Thoracic aorta (tissue), 2 donors: ENCODE data around the gene MAD1L1. TPM values are rescaled to one million over a fixed set of nuclear protein-coding genes. Genes with fewer than 3 reads are reported as not detected.
"Not testable (repeated sequence)": the region's sequence is repeated elsewhere in the genome, so short reads cannot be mapped to it uniquely, and the experiment has no call there.

ENCODE experiments used
- ATAC-seq: fragments of 150-250 bp; one replicate; pipeline ENCODE4 v1.8.0; 2017; ENCODE audit warnings: low read depth; ENCODE audit not compliant: insufficient number of reproducible peaks, low FRiP score
- DNase-seq: peaks from one replicate; pipeline ENCODE4 v3.0.0-alpha.2; 2020; ENCODE audit warnings: low spot score
- H3K27ac ChIP-seq, 2 donors: fragments of 200-600 bp; sonication (generic); 1 replicate in 1 of 2; 2 replicates in 1 of 2; pipeline ENCODE4 v1.5.1; 2016; ENCODE audit warnings: mild to moderate bottlenecking in 2 of 2, moderate library complexity in 2 of 2
- H3K27me3 ChIP-seq: fragments of 200-600 bp; sonication (generic); replicated peaks from 2 replicates; pipeline ENCODE4 v1.6.0; 2016; ENCODE audit warnings: mild to moderate bottlenecking; ENCODE audit not compliant: insufficient read depth
- H3K36me3 ChIP-seq: fragments of 200-600 bp; sonication (generic); one replicate; pipeline ENCODE4 v1.5.1; 2016
- H3K4me1 ChIP-seq, 2 donors: fragments of 200-600 bp; sonication (generic); 1 replicate in 1 of 2; 2 replicates in 1 of 2; pipeline versions ENCODE4 v1.5.1 to v1.6.0; 2016; ENCODE audit warnings: low read depth in 2 of 2, mild to moderate bottlenecking in 1 of 2; ENCODE audit not compliant: control insufficient read depth in 1 of 2
- H3K4me3 ChIP-seq: fragments of 200-600 bp; sonication (generic); 2 replicates; pipeline ENCODE4 v1.5.1; 2016; ENCODE audit warnings: mild to moderate bottlenecking
- H3K9me3 ChIP-seq: fragments of 200-600 bp; sonication (generic); 2 replicates; pipeline ENCODE4 v1.5.1; 2016
- CTCF ChIP-seq: fragments of 200-600 bp; sonication (generic); IDR thresholded peaks from one replicate; pipeline ENCODE4 v1.5.1; 2019; ENCODE audit warnings: antibody characterized with exemption
- total RNA-seq, 2 donors: library from RNA; depleted of rRNA; stranded (reverse); fragments of >200 nt; gene quantifications; one replicate each; pipeline versions ENCODE4 v1.1.0 to v1.2.3, GENCODE V29; 2016

Gene MAD1L1
- total RNA-seq, 2 donors from 2014 or later = 27.4 to 41.3 TPM

DNA sequence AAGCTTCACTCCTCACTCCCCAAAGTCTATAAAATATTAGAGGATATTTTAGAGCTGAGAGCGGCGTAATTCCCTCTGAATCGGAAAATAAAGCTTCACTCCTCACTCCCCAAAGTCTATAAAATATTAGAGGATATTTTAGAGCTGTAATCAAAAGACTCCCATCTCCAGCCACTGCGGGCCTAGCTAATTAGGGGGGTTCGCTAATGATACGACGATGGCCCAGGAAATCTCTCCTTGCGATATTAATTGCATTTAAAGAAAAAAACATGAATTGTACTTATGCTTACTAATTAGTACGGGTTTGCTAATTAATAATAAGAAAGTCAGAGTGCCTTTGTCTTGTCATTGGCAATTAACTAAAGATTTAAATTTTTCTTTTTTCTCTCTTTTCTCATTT, 235.9 kb downstream of the MAD1L1 start:
- H3K9me3 ChIP-seq = no peaks in the 10 kb centered on the region
- no peak overlapping the region for H3K27ac ChIP-seq
- DNase-seq (no peak), ATAC-seq (no peak)
- TF ChIP-seq CTCF = no peak
- H3K4me1 ChIP-seq = no peaks in the 10 kb centered on the region
- H3K27me3 ChIP-seq = no peaks in the 10 kb centered on the region
- no peaks in the 10 kb centered on the region for H3K36me3 ChIP-seq
- no peak overlapping the region for H3K4me3 ChIP-seq

DNA sequence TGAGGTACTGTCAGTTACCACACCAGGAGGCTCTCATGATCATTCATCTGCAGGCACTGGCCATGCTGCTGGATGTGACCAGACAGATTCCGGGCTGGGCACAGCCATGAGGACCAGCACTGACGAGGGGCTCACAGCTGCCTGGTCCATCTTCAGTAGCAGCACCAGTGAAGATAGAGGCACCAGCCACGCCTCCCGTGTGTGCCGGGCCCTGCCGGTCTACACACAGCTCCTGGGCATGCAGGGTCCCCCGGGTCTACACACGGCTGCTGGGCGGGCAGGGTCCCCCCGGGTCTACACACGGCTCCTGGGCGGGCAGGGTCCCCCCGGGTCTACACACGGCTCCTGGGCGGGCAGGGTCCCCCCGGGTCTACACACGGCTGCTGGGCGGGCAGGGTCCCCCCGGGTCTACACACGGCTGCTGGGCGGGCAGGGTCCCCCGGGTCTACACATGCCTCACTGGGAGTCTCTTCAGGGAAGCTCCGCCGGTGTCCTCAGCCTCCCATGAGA, 236.8 kb downstream of the MAD1L1 start:
- H3K36me3 ChIP-seq, H3K4me3 ChIP-seq, ATAC-seq, H3K4me1 ChIP-seq, H3K27me3 ChIP-seq, DNase-seq, H3K27ac ChIP-seq, H3K9me3 ChIP-seq: not testable (repeated sequence)

DNA sequence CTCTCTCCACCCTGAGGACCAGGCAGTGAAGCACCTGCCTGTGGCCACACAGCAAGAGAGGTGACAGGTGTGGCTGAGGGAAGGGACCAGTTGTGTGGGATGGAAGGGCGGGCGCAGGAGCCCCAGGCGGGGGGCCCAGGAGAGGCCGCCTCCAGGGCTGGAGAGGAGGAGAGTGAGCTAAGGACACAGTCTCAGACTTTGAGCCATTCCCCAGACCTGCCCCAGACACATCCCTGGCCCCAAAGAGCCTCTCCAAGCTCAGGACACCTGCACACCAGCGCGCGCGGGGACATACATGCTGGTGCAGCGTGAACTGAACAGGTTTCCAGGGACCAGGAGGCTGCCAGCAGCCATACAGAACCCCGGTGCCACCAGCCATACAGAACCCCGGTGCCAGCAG, 237.3 kb downstream of the MAD1L1 start:
- TF ChIP-seq CTCF = no peak
- Histone ChIP-seq H3K4me1 (no peaks in the 10 kb centered on the region), H3K9me3 (no peaks in the 10 kb centered on the region), H3K36me3 (no peaks in the 10 kb centered on the region), H3K27ac (no peak overlapping the region), H3K4me3 (no peak overlapping the region), H3K27me3 (no peaks in the 10 kb centered on the region)
- DNase-seq = no peak
- no peak for ATAC-seq

DNA sequence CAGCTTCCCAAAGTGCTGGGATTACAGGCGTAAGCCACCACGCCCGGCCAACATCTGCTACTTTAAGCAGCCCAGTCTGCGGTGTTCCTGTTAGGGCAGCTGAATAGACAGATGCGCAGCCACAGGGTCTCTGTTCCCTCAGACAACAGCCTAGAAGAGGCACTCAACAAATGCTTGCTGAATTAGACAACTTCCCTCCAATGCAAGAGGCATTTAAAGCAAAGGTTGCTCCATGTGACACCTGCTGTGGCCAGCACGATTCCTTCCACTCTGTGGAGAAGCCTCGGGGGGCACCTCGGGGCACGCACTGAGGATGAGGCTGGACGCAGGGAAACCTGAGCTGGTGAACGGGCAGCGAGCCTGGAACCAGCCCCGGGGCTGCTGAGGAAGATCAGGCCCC, 237.8 kb downstream of the MAD1L1 start:
- ATAC-seq = no peak
- Histone ChIP-seq H3K4me1 (no peaks in the 10 kb centered on the region), H3K27me3 (no peaks in the 10 kb centered on the region), H3K9me3 (no peaks in the 10 kb centered on the region), H3K27ac (no peak overlapping the region), H3K4me3 (no peak overlapping the region), H3K36me3 (no peaks in the 10 kb centered on the region)
- no peak for DNase-seq
- no peak for TF ChIP-seq CTCF

DNA sequence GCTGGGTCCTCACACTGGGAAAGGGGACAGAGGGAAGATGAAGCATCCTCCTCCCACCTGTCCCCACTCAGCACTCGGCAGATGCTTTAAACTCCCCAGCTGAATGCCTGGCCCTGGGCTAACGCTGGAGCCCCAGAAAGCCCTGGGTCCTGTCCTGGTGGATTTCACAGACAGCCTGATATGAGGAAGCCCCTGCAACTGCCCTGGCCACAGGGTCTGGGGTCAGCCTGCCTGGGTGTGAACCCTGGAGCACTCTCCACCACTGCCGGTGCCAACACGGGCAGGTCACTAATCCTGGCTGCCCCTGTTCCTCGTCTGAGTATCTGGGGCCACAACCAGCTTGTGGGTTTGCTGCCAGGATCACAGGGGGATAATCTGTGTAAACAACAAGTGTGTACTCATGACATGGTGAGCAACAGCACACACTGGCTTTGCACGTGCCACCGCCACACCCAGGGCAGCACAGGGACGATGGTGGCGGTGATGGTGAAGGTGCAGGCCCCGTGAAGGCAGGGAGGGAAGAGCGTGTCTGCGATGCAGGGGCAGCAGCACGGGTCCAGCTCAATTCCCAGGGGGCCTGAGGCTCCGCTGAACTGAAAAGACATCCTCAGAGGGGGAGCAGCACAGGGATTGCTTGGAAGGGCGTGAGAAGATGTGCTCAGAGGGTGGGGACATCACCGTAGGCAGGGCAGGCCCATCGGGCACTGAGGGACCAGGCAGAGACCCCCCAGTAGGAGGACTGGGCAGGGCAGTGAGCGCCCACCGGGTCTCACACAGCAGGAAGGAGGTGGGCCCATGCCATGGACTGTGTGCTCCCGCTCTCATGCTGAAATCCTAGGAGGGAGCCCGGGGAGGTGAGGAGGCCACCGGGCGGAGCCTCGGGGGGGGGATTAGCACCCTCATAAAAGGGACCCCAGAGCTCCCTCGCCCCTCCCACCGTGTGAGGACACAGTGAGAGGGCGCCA, 238.7 kb downstream of the MAD1L1 start:
- TF ChIP-seq CTCF = no peak
- Histone ChIP-seq H3K27me3 (no peaks in the 10 kb centered on the region), H3K4me3 (no peak overlapping the region), H3K27ac (no peak overlapping the region), H3K4me1 (no peaks in the 10 kb centered on the region), H3K36me3 (no peaks in the 10 kb centered on the region), H3K9me3 (no peaks in the 10 kb centered on the region)
- ATAC-seq (no peak), DNase-seq (no peak)
